GM12878 (cell line): ENCODE results near the gene COL4A5. TPM values are rescaled to one million over a fixed set of nuclear protein-coding genes. Genes with fewer than 3 reads are reported as not detected.

Source experiments
- ATAC-seq: fragments of 200-7000 bp; cut with Tn5 transposase; 3 replicates; pipeline ENCODE4 v1.9.1; 2020; ENCODE audit warnings: mild to moderate bottlenecking, moderate library complexity
- BruUV-seq: library from RNA; stranded (reverse); fragments of 400-500 nt; replicated peaks from 2 replicates; lab custom pipeline; 2021; lab: Mats Ljungman, UMichigan
- CTCF ChIA-PET: fragments of 300-600 bp; sonication (Branson Sonifier 250); formaldehyde crosslinking; extraction: SDS; loops from one replicate; lab custom pipeline; 2021; ENCODE audit warnings: inconsistent platforms; lab: Yijun Ruan, JAX
- POLR2A ChIA-PET: fragments of 350-600 bp; formaldehyde crosslinking; extraction: SDS; loops from one replicate; lab custom pipeline; 2021; ENCODE audit warnings: inconsistent platforms; lab: Charles Lee
- RAD21 ChIA-PET: fragments of 300-600 bp; sonication (Branson Sonifier 250); formaldehyde crosslinking; loops from one replicate; lab custom pipeline; 2023; ENCODE audit warnings: antibody characterized with exemption; ENCODE audit not compliant: unreplicated experiment; lab: Charles Lee
- SMC1A ChIA-PET: fragments of 300-600 bp; sonication (Branson Sonifier 250); formaldehyde crosslinking; loops from one replicate; lab custom pipeline; 2023; ENCODE audit not compliant: unreplicated experiment, uncharacterized antibody; lab: Charles Lee
- DNase-seq: peaks from one replicate; pipeline ENCODE4 v3.0.0-alpha.2; 2011; ENCODE audit warnings: low read depth, low spot score
- FAIRE-seq: peaks from 3 replicates; lab custom pipeline; 2011; peaks lifted over from hg19 to GRCh38; lab: Jason Lieb, UNC
- H2AFZ ChIP-seq: 2 replicates; pipeline ENCODE4 v1.6.0; 2011; ENCODE audit warnings: low read depth, low read length, control low read depth; ENCODE audit not compliant: control insufficient read depth
- H3K27ac ChIP-seq: 2 replicates; pipeline ENCODE4 v1.5.1; 2011; ENCODE audit warnings: control low read depth; ENCODE audit not compliant: control insufficient read depth, insufficient read depth
- H3K27me3 ChIP-seq, 2 experiments: replicated peaks in 1 of 2; 2 replicates each; pipeline versions ENCODE4 v1.6.0 to v1.6.1; 2011; ENCODE audit warnings: low read length in 1 of 2; ENCODE audit not compliant: control insufficient read depth in 2 of 2, insufficient read depth in 2 of 2
- H3K36me3 ChIP-seq, 2 experiments: 2 replicates each; pipeline ENCODE4 v1.5.1; 2011; ENCODE audit warnings: low read length in 1 of 2; ENCODE audit not compliant: control insufficient read depth in 2 of 2, insufficient read depth in 2 of 2
- H3K4me1 ChIP-seq: 2 replicates; pipeline ENCODE4 v1.6.1; 2011; ENCODE audit warnings: mild to moderate bottlenecking, low read length, moderate library complexity, mixed read lengths; ENCODE audit not compliant: control insufficient read depth, insufficient read depth
- H3K4me2 ChIP-seq: 2 replicates; pipeline ENCODE4 v1.6.0; 2011; ENCODE audit warnings: control low read depth; ENCODE audit not compliant: control insufficient read depth, insufficient read depth
- H3K4me3 ChIP-seq: fragments of 200-600 bp; sonication (generic); 2 replicates; pipeline ENCODE4 v1.5.1; 2016
- H3K79me2 ChIP-seq: 2 replicates; pipeline ENCODE4 v1.6.0; 2011; ENCODE audit warnings: low read length; ENCODE audit not compliant: control insufficient read depth, insufficient read depth
- H3K9ac ChIP-seq: 2 replicates; pipeline ENCODE4 v1.8.0; 2011; ENCODE audit warnings: low read length, control low read depth, mixed read lengths; ENCODE audit not compliant: control insufficient read depth, insufficient read depth
- H3K9me3 ChIP-seq: replicated peaks from 3 replicates; pipeline ENCODE4 v1.5.1; 2011; ENCODE audit warnings: mild to moderate bottlenecking, low read length; ENCODE audit not compliant: control insufficient read depth, insufficient read depth
- H4K20me1 ChIP-seq: 2 replicates; pipeline ENCODE4 v1.6.0; 2011; ENCODE audit not compliant: control insufficient read depth, insufficient read depth
- BRCA1 ChIP-seq: IDR thresholded peaks from 2 replicates; pipeline ENCODE4 v1.6.1; 2011; ENCODE audit warnings: low read depth, low read length, improper control_type of control experiment
- EP300 ChIP-seq, 2 experiments: fragments of 150-350 bp in 1 of 2; IDR thresholded peaks; 2 replicates each; pipeline ENCODE4 v1.6.1; 2011 to 2012; ENCODE audit warnings: low read depth in 2 of 2, low read length in 2 of 2, borderline replicate concordance in 1 of 2, improper control_type of control experiment in 1 of 2, inconsistent platforms in 1 of 2; ENCODE audit not compliant: control insufficient read depth in 1 of 2
- HDAC6 ChIP-seq: fragments of 200-600 bp; sonication (generic); IDR thresholded peaks from one replicate; pipeline ENCODE4 v1.8.0; 2017; ENCODE audit warnings: antibody characterized with exemption; ENCODE audit not compliant: unreplicated experiment
- HSF1 ChIP-seq: fragments of 150-350 bp; IDR thresholded peaks from 2 replicates; pipeline ENCODE4 v1.6.1; 2014; ENCODE audit warnings: mild to moderate bottlenecking, low read depth, low read length
- IKZF1 ChIP-seq: fragments of 450-650 bp; conservative IDR thresholded peaks from 2 replicates; pipeline ENCODE4 v1.6.1; 2017; ENCODE audit warnings: antibody characterized with exemption, mild to moderate bottlenecking
- JUNB ChIP-seq: IDR thresholded peaks from 2 replicates; pipeline ENCODE4 v1.6.1; 2016; ENCODE audit warnings: antibody characterized with exemption, mild to moderate bottlenecking
- NR2C2 ChIP-seq: IDR thresholded peaks from 2 replicates; pipeline ENCODE4 v1.6.1; 2011; ENCODE audit warnings: borderline replicate concordance, low read depth; ENCODE audit not compliant: control insufficient read depth, insufficient read length
- NRF1 ChIP-seq: conservative IDR thresholded peaks from 2 replicates; pipeline ENCODE4 v1.6.1; 2011; ENCODE audit warnings: mild to moderate bottlenecking, low read depth, low read length, improper control_type of control experiment
- TBL1XR1 ChIP-seq: IDR thresholded peaks from 2 replicates; pipeline ENCODE4 v1.6.1; 2012; ENCODE audit warnings: low read depth, low read length, improper control_type of control experiment
- ZNF207 ChIP-seq: fragments of 450-650 bp; IDR thresholded peaks from 2 replicates; pipeline ENCODE4 v1.6.1; 2014; ENCODE audit warnings: antibody characterized with exemption, mild to moderate bottlenecking, borderline replicate concordance
- ZNF622 ChIP-seq: fragments of 450-650 bp; IDR thresholded peaks from 2 replicates; pipeline ENCODE4 v1.6.1; 2017; ENCODE audit warnings: mild to moderate bottlenecking, inconsistent platforms
- WGBS: methylation state at CpG from one replicate; pipeline ENCODE4 v1.1.6; 2016; ENCODE audit warnings: low lambda C conversion rate; ENCODE audit not compliant: insufficient replicate concordance, insufficient coverage; ENCODE audit errors: missing lambda C conversion rate; 5-methylcytosine and 5-hydroxymethylcytosine counted together
- in situ Hi-C: fragments of 300-500 bp; cut with MboI; formaldehyde crosslinking; loops from 9 replicates; pipeline ENCODE4 v1.14.3; 2018; ENCODE audit warnings: mixed read lengths
- intact Hi-C: fragments of 100-400 bp; cut with micrococcal nuclease; formaldehyde crosslinking; loops from one replicate; pipeline ENCODE4 v1.14.2; 2022; ENCODE audit not compliant: unreplicated experiment
- polyA plus RNA-seq, 11 experiments: library from polyadenylated mRNA; depleted of rRNA in 4 of 11; unstranded in 6 of 11; stranded (reverse) in 5 of 11; fragments of >200 nt; fragmentation: Nextera tagmentation in 4 of 11; fragmentation: Illumina TruSeq in 1 of 11; extraction: Ambion mirVana in 4 of 11; extraction: Trizol in 1 of 11; gene quantifications; 1 replicate in 1 of 11; 2 replicates in 10 of 11; pipeline versions ENCODE4 v1.2.1 to v1.2.3, GENCODE V29; 2011 to 2016; ENCODE audit warnings: inconsistent platforms in 2 of 11, missing spikeins in 2 of 11, low read depth in 1 of 11
- total RNA-seq, 4 experiments: library from RNA; depleted of rRNA in 3 of 4; stranded (reverse); fragments of >200 nt in 3 of 4; fragmentation: Illumina TruSeq in 1 of 4; extraction: Trizol in 1 of 4; gene quantifications; 2 replicates each; pipeline versions ENCODE4 v1.2.1 to v1.2.3, GENCODE V29; 2013 to 2021

Gene COL4A5
- total and polyA plus RNA-seq, 10 of the 15 experiments (the other 5 are each of a cell fraction or from before 2014, with no cell fraction given): 0.13 to 2.8 (median 0.38) TPM; not detected in 1

DNA sequence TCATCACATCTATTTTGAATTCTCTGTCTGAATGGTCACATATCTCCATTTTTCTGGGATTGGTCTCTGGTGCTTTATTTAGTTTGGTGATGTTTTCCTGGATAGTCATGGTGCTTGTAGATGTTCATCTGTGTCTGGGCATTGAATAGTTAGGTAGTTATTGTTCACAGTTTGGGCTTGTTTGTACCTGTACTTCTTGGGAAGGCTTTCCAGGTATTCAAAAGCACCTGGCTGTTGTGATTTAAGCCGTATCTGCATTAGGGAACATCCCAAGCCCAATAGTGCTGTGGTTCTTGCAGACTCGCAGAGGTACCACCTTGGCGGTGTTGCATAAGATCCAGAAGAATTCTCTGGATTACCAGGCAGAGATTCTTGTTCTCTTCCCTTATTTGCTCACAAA is 44.6 kb downstream of the COL4A5 start:
- Histone ChIP-seq H3K4me1 (no peaks in the 10 kb centered on the region), H3K27ac (no peak overlapping the region), H3K4me3 (no peak overlapping the region), H3K79me2 (no peaks in the 10 kb centered on the region), H3K9me3 (no peaks in the 10 kb centered on the region), H4K20me1 (no peaks in the 10 kb centered on the region), H2AFZ (no peak overlapping the region), H3K27me3 (no peaks in the 10 kb centered on the region), H3K36me3 (no peaks in the 10 kb centered on the region), H3K9ac (no peak overlapping the region), H3K4me2 (no peak overlapping the region)
- DNase-seq (no peak), ATAC-seq (no peak), FAIRE-seq (no peak)
- SMC1A ChIA-PET: no interaction called here
- CTCF ChIA-PET: no interaction called here
- WGBS: 58% methylated on average over 3 of the region's 3 CpGs
- BruUV-seq: no TSS peak
- in situ Hi-C loops (no loop called here), intact Hi-C loops (no loop called here)
- POLR2A ChIA-PET: no interaction called here
- TF ChIP-seq EP300 (IDR thresholded peaks at IDR 0.05; ENCODE audit: borderline replicate concordance in 1 of 2, control insufficient read depth in 1 of 2, low read depth in 2 of 2, low read length in 2 of 2): no peak
- TF ChIP-seq HDAC6: no peak
- no peak for TF ChIP-seq ZNF207
- TF ChIP-seq JUNB: no peak
- TF ChIP-seq IKZF1: no peak
- TF ChIP-seq TBL1XR1: no peak
- no peak for TF ChIP-seq ZNF622
- TF ChIP-seq NRF1: no peak
- no peak for TF ChIP-seq HSF1
- no peak for TF ChIP-seq NR2C2
- no peak for TF ChIP-seq BRCA1
- RAD21 ChIA-PET: no interaction called here
